GM19467 (cell line): ENCODE data around the gene FGD2.

ENCODE experiments used
- ATAC-seq: cut with Tn5 transposase; IDR thresholded peaks from one replicate; pipeline ENCODE4 v1.9.1; 2021; ENCODE audit warnings: mild to moderate bottlenecking, moderate library complexity; ENCODE audit not compliant: unreplicated experiment

FGD2 gene

GRCh38 chr6:37005061-37005810 lies at the start of gene FGD2:
FGD2 (plus strand) TSS chr6:37005655; CDS start chr6:37005818, 163 bp downstream.
- peak; percentile 42 for ATAC-seq

GRCh38 chr6:36955671-36956445 lies 49.6 kb upstream of the FGD2 start:
- no peak for ATAC-seq

- ATAC-seq: no peak
Measured at GRCh38 chr6:36956446-36956820, 49.0 kb upstream of the FGD2 start.

- ATAC-seq: no peak
Measured at GRCh38 chr6:36957773-36958271, 47.6 kb upstream of the FGD2 start.

- ATAC-seq: no peak
Measured at GRCh38 chr6:36958775-36959554, 46.5 kb upstream of the FGD2 start.

GRCh38 chr6:36959555-36960250 lies 45.8 kb upstream of the FGD2 start:
- ATAC-seq: no peak

GRCh38 chr6:36961441-36962435 lies 43.7 kb upstream of the FGD2 start:
- no peak for ATAC-seq

GRCh38 chr6:36962874-36963273 lies 42.6 kb upstream of the FGD2 start:
- ATAC-seq: no peak

- ATAC-seq: no peak
Measured at GRCh38 chr6:36963451-36964290, 41.8 kb upstream of the FGD2 start.

GRCh38 chr6:36964349-36964748 lies 41.1 kb upstream of the FGD2 start:
- no peak for ATAC-seq

GRCh38 chr6:36964908-36965307 lies 40.5 kb upstream of the FGD2 start:
- ATAC-seq: no peak

GRCh38 chr6:36967301-36967700 lies 38.2 kb upstream of the FGD2 start:
- no peak for ATAC-seq

GRCh38 chr6:36967757-36968156 lies 37.7 kb upstream of the FGD2 start:
- ATAC-seq: no peak

- ATAC-seq: no peak
Measured at GRCh38 chr6:36968266-36968977, 37.0 kb upstream of the FGD2 start.

- no peak for ATAC-seq
Measured at GRCh38 chr6:36969240-36969691, 36.2 kb upstream of the FGD2 start.

GRCh38 chr6:36969988-36970891 lies 35.2 kb upstream of the FGD2 start:
- no peak for ATAC-seq
